H1 (cell line): Measurements from ENCODE around the gene ARHGAP18. TPM values are rescaled to one million over a fixed set of nuclear protein-coding genes. Genes with fewer than 3 reads are reported as not detected.

Source experiments
- CTCF ChIA-PET: fragments of 300-600 bp; sonication (Branson Sonifier 250); formaldehyde crosslinking; loops from one replicate; lab custom pipeline; 2021; ENCODE audit not compliant: partially characterized antibody; lab: Charles Lee
- POLR2A ChIA-PET: fragments of 300-600 bp; sonication (Branson Sonifier 250); formaldehyde crosslinking; loops from one replicate; lab custom pipeline; 2021; ENCODE audit warnings: inconsistent platforms; ENCODE audit not compliant: partially characterized antibody; lab: Charles Lee
- DNase-seq, 2 experiments: peaks; one replicate each; pipeline versions ENCODE4 v3.0.0 to v3.0.0-alpha.2; 2010 to 2022; ENCODE audit warnings: low spot score in 2 of 2, low read depth in 1 of 2, mixed read lengths in 1 of 2
- FAIRE-seq: peaks from 2 replicates; lab custom pipeline; 2011; peaks lifted over from hg19 to GRCh38; lab: Jason Lieb, UNC
- H2AFZ ChIP-seq: 2 replicates; pipeline ENCODE4 v1.8.1; 2012; ENCODE audit warnings: low read length, inconsistent platforms
- H2AK5ac ChIP-seq: 2 replicates; pipeline ENCODE4 v1.6.1; 2013; ENCODE audit warnings: low read depth, low read length
- H2BK120ac ChIP-seq: replicated peaks from 2 replicates; pipeline ENCODE3; 2013; ENCODE audit warnings: low read depth, low read length, inconsistent platforms
- H2BK12ac ChIP-seq: 2 replicates; pipeline ENCODE4 v1.6.1; 2013; ENCODE audit warnings: low read depth, low read length
- H2BK15ac ChIP-seq: 2 replicates; pipeline ENCODE4 v1.6.1; 2013; ENCODE audit warnings: low read length
- H2BK20ac ChIP-seq: 2 replicates; pipeline ENCODE4 v1.6.1; 2013; ENCODE audit warnings: low read length
- H2BK5ac ChIP-seq: 2 replicates; pipeline ENCODE4 v1.6.1; 2013; ENCODE audit warnings: low read depth, low read length
- H3K14ac ChIP-seq: 2 replicates; pipeline ENCODE4 v1.6.1; 2013; ENCODE audit warnings: inconsistent platforms; ENCODE audit not compliant: insufficient read length
- H3K18ac ChIP-seq: 2 replicates; pipeline ENCODE4 v1.6.1; 2013; ENCODE audit warnings: low read length; ENCODE audit errors: extremely low read depth
- H3K23ac ChIP-seq: 2 replicates; pipeline ENCODE4 v1.6.1; 2013; ENCODE audit warnings: inconsistent platforms; ENCODE audit not compliant: insufficient read length
- H3K23me2 ChIP-seq: 2 replicates; pipeline ENCODE4 v1.6.1; 2013; ENCODE audit warnings: low read depth, low read length
- H3K27ac ChIP-seq: 2 replicates; pipeline ENCODE4 v1.6.1; 2011; ENCODE audit warnings: low read depth, low read length, inconsistent platforms
- H3K27me3 ChIP-seq, 4 experiments: replicated peaks in 1 of 4; 1 replicate in 1 of 4; 2 replicates in 3 of 4; pipeline versions ENCODE4 v1.6.1 to v1.8.1; 2011 to 2013; ENCODE audit warnings: low read length in 3 of 4, mild to moderate bottlenecking in 3 of 4, inconsistent platforms in 2 of 4, mixed read lengths in 2 of 4, moderate library complexity in 1 of 4; ENCODE audit not compliant: control insufficient read depth in 3 of 4, insufficient read depth in 3 of 4; ENCODE audit errors: extremely low read depth in 1 of 4
- H3K36me3 ChIP-seq, 4 experiments: 2 replicates each; pipeline versions ENCODE4 v1.6.1 to v1.8.1; 2011 to 2013; ENCODE audit warnings: mild to moderate bottlenecking in 4 of 4, low read length in 3 of 4, moderate library complexity in 2 of 4, control low read depth in 1 of 4, inconsistent platforms in 1 of 4; ENCODE audit not compliant: insufficient read depth in 4 of 4, control insufficient read depth in 2 of 4
- H3K4ac ChIP-seq: replicated peaks from 2 replicates; pipeline ENCODE3; 2013; ENCODE audit warnings: low read length, low read depth, mixed read lengths, inconsistent platforms; ENCODE audit not compliant: insufficient read length
- H3K4me1 ChIP-seq, 4 experiments: replicated peaks in 1 of 4; 1 replicate in 1 of 4; 2 replicates in 3 of 4; pipeline versions ENCODE4 v1.6.1 to v1.8.1; 2011 to 2013; ENCODE audit warnings: low read length in 3 of 4, inconsistent platforms in 2 of 4, mixed read lengths in 1 of 4; ENCODE audit not compliant: insufficient read depth in 4 of 4, control insufficient read depth in 3 of 4
- H3K4me2 ChIP-seq, 2 experiments: 2 replicates each; pipeline versions ENCODE4 v1.6.1 to v1.8.1; 2011 to 2013; ENCODE audit warnings: low read depth in 2 of 2, low read length in 2 of 2, control low read depth in 1 of 2, inconsistent platforms in 1 of 2, mild to moderate bottlenecking in 1 of 2; ENCODE audit not compliant: insufficient read depth in 1 of 2
- H3K4me3 ChIP-seq, 4 experiments: fragments of 200-600, 300-600 bp in 1 of 4; sonication (generic), shearing (Covaris generic), sonication (Bioruptor Twin) in 1 of 4; 2 replicates each; pipeline versions ENCODE4 v1.5.1 to v1.8.1; 2011 to 2016; ENCODE audit warnings: low read length in 4 of 4, low read depth in 3 of 4, control low read depth in 2 of 4, inconsistent platforms in 2 of 4, mild to moderate bottlenecking in 2 of 4, mixed read lengths in 1 of 4, moderate library complexity in 1 of 4; ENCODE audit not compliant: insufficient read depth in 2 of 4; ENCODE audit errors: extremely low read depth in 1 of 4
- H3K56ac ChIP-seq: replicated peaks from 2 replicates; pipeline ENCODE3; 2013; ENCODE audit warnings: low read depth, mild to moderate bottlenecking, mixed read lengths, low read length, inconsistent platforms; ENCODE audit not compliant: insufficient read length
- H3K79me1 ChIP-seq: 2 replicates; pipeline ENCODE4 v1.6.1; 2013; ENCODE audit warnings: low read depth, low read length, control low read depth
- H3K79me2 ChIP-seq, 2 experiments: 2 replicates each; pipeline versions ENCODE4 v1.6.1 to v1.8.1; 2012 to 2013; ENCODE audit warnings: low read length in 2 of 2, mild to moderate bottlenecking in 2 of 2, inconsistent platforms in 1 of 2; ENCODE audit not compliant: insufficient read depth in 2 of 2, control insufficient read depth in 1 of 2
- H3K9ac ChIP-seq, 4 experiments: replicated peaks in 1 of 4; 1 replicate in 1 of 4; 2 replicates in 3 of 4; pipeline versions ENCODE4 v1.6.1 to v1.8.1; 2011 to 2013; ENCODE audit warnings: low read depth in 3 of 4, low read length in 3 of 4, control low read depth in 2 of 4, mild to moderate bottlenecking in 2 of 4, moderate library complexity in 2 of 4, inconsistent platforms in 1 of 4; ENCODE audit errors: extremely low read depth in 1 of 4
- H3K9me3 ChIP-seq, 2 experiments: 2 replicates each; pipeline versions ENCODE4 v1.6.1 to v1.8.1; 2012 to 2013; ENCODE audit warnings: mild to moderate bottlenecking in 2 of 2, moderate library complexity in 2 of 2, control low read depth in 1 of 2, inconsistent platforms in 1 of 2, low read depth in 1 of 2, low read length in 1 of 2, mixed read lengths in 1 of 2; ENCODE audit not compliant: insufficient read depth in 2 of 2
- H4K20me1 ChIP-seq, 2 experiments: replicated peaks in 1 of 2; 2 replicates each; pipeline versions ENCODE3 to v1.8.1; 2011 to 2013; ENCODE audit warnings: inconsistent platforms in 2 of 2, low read length in 2 of 2, mild to moderate bottlenecking in 1 of 2; ENCODE audit not compliant: insufficient read depth in 2 of 2, control insufficient read depth in 1 of 2
- H4K5ac ChIP-seq: 2 replicates; pipeline ENCODE4 v1.6.1; 2013; ENCODE audit warnings: low read length, low read depth, mixed read lengths, inconsistent platforms; ENCODE audit not compliant: insufficient read length
- H4K8ac ChIP-seq: 2 replicates; pipeline ENCODE4 v1.8.0; 2013; ENCODE audit warnings: mild to moderate bottlenecking, moderate library complexity, low read length, inconsistent platforms; ENCODE audit not compliant: insufficient read depth; ENCODE audit errors: extremely low read depth
- H4K91ac ChIP-seq: replicated peaks from 2 replicates; pipeline ENCODE3; 2013; ENCODE audit warnings: low read length, mixed read lengths, inconsistent platforms; ENCODE audit not compliant: insufficient read length
- BRCA1 ChIP-seq: IDR thresholded peaks from 2 replicates; pipeline ENCODE4 v1.6.1; 2012; ENCODE audit warnings: low read depth, low read length, improper control_type of control experiment
- CHD1 ChIP-seq: IDR thresholded peaks from 2 replicates; pipeline ENCODE4 v1.6.1; 2012; ENCODE audit warnings: low read depth, low read length, improper control_type of control experiment
- CTBP2 ChIP-seq: IDR thresholded peaks from 2 replicates; pipeline ENCODE4 v1.7.0; 2011; ENCODE audit warnings: borderline replicate concordance, mild to moderate bottlenecking, moderate library complexity, mixed read lengths, low read length; ENCODE audit not compliant: insufficient read depth, insufficient read length
- EZH2 ChIP-seq: fragments of 200-600 bp; sonication (generic); IDR thresholded peaks from 2 replicates; pipeline ENCODE4 v1.7.1; 2012; ENCODE audit warnings: low read depth, mild to moderate bottlenecking, moderate library complexity, low read length, inconsistent platforms; ENCODE audit not compliant: severe bottlenecking
- JUN ChIP-seq: IDR thresholded peaks from 2 replicates; pipeline ENCODE4 v1.6.1; 2011; ENCODE audit warnings: low read depth, mild to moderate bottlenecking, improper control_type of control experiment, low read length
- KDM1A ChIP-seq: fragments of 200-600, 300-600 bp; sonication (generic); IDR thresholded peaks from 2 replicates; pipeline ENCODE4 v1.7.1; 2016; ENCODE audit warnings: mild to moderate bottlenecking, low read length, borderline replicate concordance
- MAFK ChIP-seq: IDR thresholded peaks from 2 replicates; pipeline ENCODE4 v1.6.1; 2012; ENCODE audit warnings: low read depth, mild to moderate bottlenecking, improper control_type of control experiment, low read length
- SIN3A ChIP-seq, 2 experiments: IDR thresholded peaks in 1 of 2; conservative IDR thresholded peaks in 1 of 2; 2 replicates each; pipeline ENCODE4 v1.6.1; 2011 to 2012; ENCODE audit warnings: low read length in 2 of 2, improper control_type of control experiment in 1 of 2, low read depth in 1 of 2, mild to moderate bottlenecking in 1 of 2
- SRF ChIP-seq: IDR thresholded peaks from 2 replicates; pipeline ENCODE4 v1.6.1; 2011; ENCODE audit warnings: mild to moderate bottlenecking, low read depth, low read length, moderate library complexity
- WGBS, 2 experiments: shearing (Covaris generic) in 1 of 2; methylation state at CpG; one replicate each; pipeline versions ENCODE4 v1.1.6 to v1.1.7; 2013 to 2015; ENCODE audit warnings: low lambda C conversion rate in 2 of 2, mixed read lengths in 2 of 2, inconsistent platforms in 1 of 2, low coverage in 1 of 2, missing lambda C conversion rate in 1 of 2; ENCODE audit not compliant: insufficient replicate concordance in 2 of 2, insufficient coverage in 1 of 2, insufficient read length in 1 of 2; ENCODE audit errors: extremely low coverage in 1 of 2, missing lambda C conversion rate in 1 of 2; 5-methylcytosine and 5-hydroxymethylcytosine counted together
- polyA plus RNA-seq, 7 experiments: library from polyadenylated mRNA; depleted of rRNA in 3 of 7; stranded (reverse) in 5 of 7; unstranded in 2 of 7; fragments of >200 nt in 5 of 7; fragments of 200-250 nt in 2 of 7; gene quantifications; 1 replicate in 5 of 7; 2 replicates in 1 of 7; 4 replicates in 1 of 7; pipeline versions ENCODE4 v1.2.1 to v1.2.3, GENCODE V29; 2011 to 2013; ENCODE audit warnings: missing spikeins in 2 of 7, mixed read lengths in 2 of 7
- total RNA-seq: library from RNA; stranded (reverse); fragmentation: NEBNext Ultra II Directional; extraction: Animal tissue kit (Norgen Biotek cat#: 25700); gene quantifications from 2 replicates; pipeline ENCODE4 v1.2.1, GENCODE V29; 2021

The ARHGAP18 gene
- total and polyA plus RNA-seq, 2 of the 8 experiments (the other 6 are each of a cell fraction or from before 2014, with no cell fraction given) = 0.83 to 4.5 TPM

- no peak overlapping the region for H4K8ac ChIP-seq
- H4K5ac ChIP-seq = no peak overlapping the region
- H3K79me2 ChIP-seq = no peaks in the 10 kb centered on the region
- no peak overlapping the region for H2BK12ac ChIP-seq
- FAIRE-seq (no peak), DNase-seq (no peak)
- ChIA-PET POLR2A (no interaction called here), CTCF (interaction anchor here (1.0 to 3.2 kb wide), 4 partner anchors 9 to 169 kb away, joined by 4 to 11 read pairs (median 6); no protein-coding TSS in a partner anchor)
- H2BK20ac ChIP-seq = no peak overlapping the region
- H3K14ac ChIP-seq = no peak overlapping the region
- H4K20me1 ChIP-seq = no peaks in the 10 kb centered on the region
- H3K18ac ChIP-seq = no peak overlapping the region
- H3K23me2 ChIP-seq = no peaks in the 10 kb centered on the region
- no peak overlapping the region for H3K4me3 ChIP-seq
- no peak overlapping the region for H3K56ac ChIP-seq
- no peaks in the 10 kb centered on the region for H3K79me1 ChIP-seq
- H3K23ac ChIP-seq = no peak overlapping the region
- H3K27me3 ChIP-seq = no peaks in the 10 kb centered on the region
- H3K9me3 ChIP-seq = no peaks in the 10 kb centered on the region
- no peak overlapping the region for H4K91ac ChIP-seq
- no peak overlapping the region for H2BK120ac ChIP-seq
- H2BK15ac ChIP-seq = no peak overlapping the region
- no peak overlapping the region for H2AK5ac ChIP-seq
- no peaks in the 10 kb centered on the region for H3K36me3 ChIP-seq
- TF ChIP-seq KDM1A (no peak), BRCA1 (no peak), CHD1 (no peak), CTBP2 (no peak), MAFK (no peak), JUN (no peak), SIN3A (conservative IDR thresholded peaks at IDR 0.05 in 1 of 2, IDR thresholded peaks at IDR 0.05 in 1 of 2; ENCODE audit: low read depth in 1 of 2, low read length in 2 of 2) (no peak), EZH2 (no peak), SRF (no peak)
- no peak overlapping the region for H3K27ac ChIP-seq
- no peak overlapping the region for H2AFZ ChIP-seq
- H3K4me2 ChIP-seq = no peak overlapping the region
- no peak overlapping the region for H3K4ac ChIP-seq
- WGBS, 2 experiments = 87% methylated on average over 7 of the region's 7 CpGs; no CpG with 5 or more reads in 1 of the 2 experiments
- no peak overlapping the region for H2BK5ac ChIP-seq
- no peaks in the 10 kb centered on the region; a peak in 2 of 7 replicates for H3K4me1 ChIP-seq
- no peak overlapping the region for H3K9ac ChIP-seq
Observed at GRCh38 chr6:129605967-129606366, 104.0 kb downstream of the ARHGAP18 start.
